H1 (cell line): ENCODE results near the gene AQP4. TPM values are rescaled to one million over a fixed set of nuclear protein-coding genes. Genes with fewer than 3 reads are reported as not detected.

ENCODE experiments used
- CTCF ChIA-PET: fragments of 300-600 bp; sonication (Branson Sonifier 250); formaldehyde crosslinking; loops from one replicate; lab custom pipeline; 2021; ENCODE audit not compliant: partially characterized antibody; lab: Charles Lee
- POLR2A ChIA-PET: fragments of 300-600 bp; sonication (Branson Sonifier 250); formaldehyde crosslinking; loops from one replicate; lab custom pipeline; 2021; ENCODE audit warnings: inconsistent platforms; ENCODE audit not compliant: partially characterized antibody; lab: Charles Lee
- DNase-seq, 2 experiments: peaks; one replicate each; pipeline versions ENCODE4 v3.0.0 to v3.0.0-alpha.2; 2010 to 2022; ENCODE audit warnings: low spot score in 2 of 2, low read depth in 1 of 2, mixed read lengths in 1 of 2
- FAIRE-seq: peaks from 2 replicates; lab custom pipeline; 2011; peaks lifted over from hg19 to GRCh38; lab: Jason Lieb, UNC
- H2AFZ ChIP-seq: 2 replicates; pipeline ENCODE4 v1.8.1; 2012; ENCODE audit warnings: low read length, inconsistent platforms
- H2AK5ac ChIP-seq: 2 replicates; pipeline ENCODE4 v1.6.1; 2013; ENCODE audit warnings: low read depth, low read length
- H2BK120ac ChIP-seq: replicated peaks from 2 replicates; pipeline ENCODE3; 2013; ENCODE audit warnings: low read depth, low read length, inconsistent platforms
- H2BK12ac ChIP-seq: 2 replicates; pipeline ENCODE4 v1.6.1; 2013; ENCODE audit warnings: low read depth, low read length
- H2BK15ac ChIP-seq: 2 replicates; pipeline ENCODE4 v1.6.1; 2013; ENCODE audit warnings: low read length
- H2BK20ac ChIP-seq: 2 replicates; pipeline ENCODE4 v1.6.1; 2013; ENCODE audit warnings: low read length
- H2BK5ac ChIP-seq: 2 replicates; pipeline ENCODE4 v1.6.1; 2013; ENCODE audit warnings: low read depth, low read length
- H3K14ac ChIP-seq: 2 replicates; pipeline ENCODE4 v1.6.1; 2013; ENCODE audit warnings: inconsistent platforms; ENCODE audit not compliant: insufficient read length
- H3K18ac ChIP-seq: 2 replicates; pipeline ENCODE4 v1.6.1; 2013; ENCODE audit warnings: low read length; ENCODE audit errors: extremely low read depth
- H3K23ac ChIP-seq: 2 replicates; pipeline ENCODE4 v1.6.1; 2013; ENCODE audit warnings: inconsistent platforms; ENCODE audit not compliant: insufficient read length
- H3K23me2 ChIP-seq: 2 replicates; pipeline ENCODE4 v1.6.1; 2013; ENCODE audit warnings: low read depth, low read length
- H3K27ac ChIP-seq: 2 replicates; pipeline ENCODE4 v1.6.1; 2011; ENCODE audit warnings: low read depth, low read length, inconsistent platforms
- H3K27me3 ChIP-seq, 4 experiments: replicated peaks in 1 of 4; 1 replicate in 1 of 4; 2 replicates in 3 of 4; pipeline versions ENCODE4 v1.6.1 to v1.8.1; 2011 to 2013; ENCODE audit warnings: low read length in 3 of 4, mild to moderate bottlenecking in 3 of 4, inconsistent platforms in 2 of 4, mixed read lengths in 2 of 4, moderate library complexity in 1 of 4; ENCODE audit not compliant: control insufficient read depth in 3 of 4, insufficient read depth in 3 of 4; ENCODE audit errors: extremely low read depth in 1 of 4
- H3K36me3 ChIP-seq, 4 experiments: 2 replicates each; pipeline versions ENCODE4 v1.6.1 to v1.8.1; 2011 to 2013; ENCODE audit warnings: mild to moderate bottlenecking in 4 of 4, low read length in 3 of 4, moderate library complexity in 2 of 4, control low read depth in 1 of 4, inconsistent platforms in 1 of 4; ENCODE audit not compliant: insufficient read depth in 4 of 4, control insufficient read depth in 2 of 4
- H3K4ac ChIP-seq: replicated peaks from 2 replicates; pipeline ENCODE3; 2013; ENCODE audit warnings: low read length, low read depth, mixed read lengths, inconsistent platforms; ENCODE audit not compliant: insufficient read length
- H3K4me1 ChIP-seq, 4 experiments: replicated peaks in 1 of 4; 1 replicate in 1 of 4; 2 replicates in 3 of 4; pipeline versions ENCODE4 v1.6.1 to v1.8.1; 2011 to 2013; ENCODE audit warnings: low read length in 3 of 4, inconsistent platforms in 2 of 4, mixed read lengths in 1 of 4; ENCODE audit not compliant: insufficient read depth in 4 of 4, control insufficient read depth in 3 of 4
- H3K4me2 ChIP-seq, 2 experiments: 2 replicates each; pipeline versions ENCODE4 v1.6.1 to v1.8.1; 2011 to 2013; ENCODE audit warnings: low read depth in 2 of 2, low read length in 2 of 2, control low read depth in 1 of 2, inconsistent platforms in 1 of 2, mild to moderate bottlenecking in 1 of 2; ENCODE audit not compliant: insufficient read depth in 1 of 2
- H3K4me3 ChIP-seq, 4 experiments: fragments of 200-600, 300-600 bp in 1 of 4; sonication (generic), shearing (Covaris generic), sonication (Bioruptor Twin) in 1 of 4; 2 replicates each; pipeline versions ENCODE4 v1.5.1 to v1.8.1; 2011 to 2016; ENCODE audit warnings: low read length in 4 of 4, low read depth in 3 of 4, control low read depth in 2 of 4, inconsistent platforms in 2 of 4, mild to moderate bottlenecking in 2 of 4, mixed read lengths in 1 of 4, moderate library complexity in 1 of 4; ENCODE audit not compliant: insufficient read depth in 2 of 4; ENCODE audit errors: extremely low read depth in 1 of 4
- H3K56ac ChIP-seq: replicated peaks from 2 replicates; pipeline ENCODE3; 2013; ENCODE audit warnings: low read depth, mild to moderate bottlenecking, mixed read lengths, low read length, inconsistent platforms; ENCODE audit not compliant: insufficient read length
- H3K79me1 ChIP-seq: 2 replicates; pipeline ENCODE4 v1.6.1; 2013; ENCODE audit warnings: low read depth, low read length, control low read depth
- H3K79me2 ChIP-seq, 2 experiments: 2 replicates each; pipeline versions ENCODE4 v1.6.1 to v1.8.1; 2012 to 2013; ENCODE audit warnings: low read length in 2 of 2, mild to moderate bottlenecking in 2 of 2, inconsistent platforms in 1 of 2; ENCODE audit not compliant: insufficient read depth in 2 of 2, control insufficient read depth in 1 of 2
- H3K9ac ChIP-seq, 4 experiments: replicated peaks in 1 of 4; 1 replicate in 1 of 4; 2 replicates in 3 of 4; pipeline versions ENCODE4 v1.6.1 to v1.8.1; 2011 to 2013; ENCODE audit warnings: low read depth in 3 of 4, low read length in 3 of 4, control low read depth in 2 of 4, mild to moderate bottlenecking in 2 of 4, moderate library complexity in 2 of 4, inconsistent platforms in 1 of 4; ENCODE audit errors: extremely low read depth in 1 of 4
- H3K9me3 ChIP-seq, 2 experiments: 2 replicates each; pipeline versions ENCODE4 v1.6.1 to v1.8.1; 2012 to 2013; ENCODE audit warnings: mild to moderate bottlenecking in 2 of 2, moderate library complexity in 2 of 2, control low read depth in 1 of 2, inconsistent platforms in 1 of 2, low read depth in 1 of 2, low read length in 1 of 2, mixed read lengths in 1 of 2; ENCODE audit not compliant: insufficient read depth in 2 of 2
- H4K20me1 ChIP-seq, 2 experiments: replicated peaks in 1 of 2; 2 replicates each; pipeline versions ENCODE3 to v1.8.1; 2011 to 2013; ENCODE audit warnings: inconsistent platforms in 2 of 2, low read length in 2 of 2, mild to moderate bottlenecking in 1 of 2; ENCODE audit not compliant: insufficient read depth in 2 of 2, control insufficient read depth in 1 of 2
- H4K5ac ChIP-seq: 2 replicates; pipeline ENCODE4 v1.6.1; 2013; ENCODE audit warnings: low read length, low read depth, mixed read lengths, inconsistent platforms; ENCODE audit not compliant: insufficient read length
- H4K8ac ChIP-seq: 2 replicates; pipeline ENCODE4 v1.8.0; 2013; ENCODE audit warnings: mild to moderate bottlenecking, moderate library complexity, low read length, inconsistent platforms; ENCODE audit not compliant: insufficient read depth; ENCODE audit errors: extremely low read depth
- H4K91ac ChIP-seq: replicated peaks from 2 replicates; pipeline ENCODE3; 2013; ENCODE audit warnings: low read length, mixed read lengths, inconsistent platforms; ENCODE audit not compliant: insufficient read length
- ATF3 ChIP-seq: IDR thresholded peaks from 2 replicates; pipeline ENCODE4 v1.6.1; 2011; ENCODE audit warnings: low read depth, mild to moderate bottlenecking, low read length; ENCODE audit not compliant: insufficient read depth
- BCL11A ChIP-seq, 2 experiments: IDR thresholded peaks; one replicate each; pipeline ENCODE4 v1.6.1; 2011; ENCODE audit warnings: low read depth in 2 of 2, low read length in 2 of 2, mild to moderate bottlenecking in 2 of 2
- FOSL1 ChIP-seq: IDR thresholded peaks from 2 replicates; pipeline ENCODE4 v1.6.1; 2011; ENCODE audit warnings: mild to moderate bottlenecking, low read depth, low read length, moderate library complexity; ENCODE audit not compliant: insufficient read depth
- JUN ChIP-seq: IDR thresholded peaks from 2 replicates; pipeline ENCODE4 v1.6.1; 2011; ENCODE audit warnings: low read depth, mild to moderate bottlenecking, improper control_type of control experiment, low read length
- JUND ChIP-seq: IDR thresholded peaks from 2 replicates; pipeline ENCODE4 v1.6.1; 2011; ENCODE audit warnings: mild to moderate bottlenecking, improper control_type of control experiment, low read length
- MAFK ChIP-seq: IDR thresholded peaks from 2 replicates; pipeline ENCODE4 v1.6.1; 2012; ENCODE audit warnings: low read depth, mild to moderate bottlenecking, improper control_type of control experiment, low read length
- MAX ChIP-seq: IDR thresholded peaks from 2 replicates; pipeline ENCODE4 v1.6.1; 2012; ENCODE audit warnings: inconsistent platforms
- RAD21 ChIP-seq, 2 experiments: IDR thresholded peaks in 1 of 2; conservative IDR thresholded peaks in 1 of 2; 2 replicates each; pipeline ENCODE4 v1.6.1; 2011; ENCODE audit warnings: low read depth in 2 of 2, low read length in 2 of 2, improper control_type of control experiment in 1 of 2, inconsistent platforms in 1 of 2, mild to moderate bottlenecking in 1 of 2, moderate library complexity in 1 of 2
- WGBS, 2 experiments: shearing (Covaris generic) in 1 of 2; methylation state at CpG; one replicate each; pipeline versions ENCODE4 v1.1.6 to v1.1.7; 2013 to 2015; ENCODE audit warnings: low lambda C conversion rate in 2 of 2, mixed read lengths in 2 of 2, inconsistent platforms in 1 of 2, low coverage in 1 of 2, missing lambda C conversion rate in 1 of 2; ENCODE audit not compliant: insufficient replicate concordance in 2 of 2, insufficient coverage in 1 of 2, insufficient read length in 1 of 2; ENCODE audit errors: extremely low coverage in 1 of 2, missing lambda C conversion rate in 1 of 2; 5-methylcytosine and 5-hydroxymethylcytosine counted together
- polyA plus RNA-seq, 7 experiments: library from polyadenylated mRNA; depleted of rRNA in 3 of 7; stranded (reverse) in 5 of 7; unstranded in 2 of 7; fragments of >200 nt in 5 of 7; fragments of 200-250 nt in 2 of 7; gene quantifications; 1 replicate in 5 of 7; 2 replicates in 1 of 7; 4 replicates in 1 of 7; pipeline versions ENCODE4 v1.2.1 to v1.2.3, GENCODE V29; 2011 to 2013; ENCODE audit warnings: missing spikeins in 2 of 7, mixed read lengths in 2 of 7
- total RNA-seq: library from RNA; stranded (reverse); fragmentation: NEBNext Ultra II Directional; extraction: Animal tissue kit (Norgen Biotek cat#: 25700); gene quantifications from 2 replicates; pipeline ENCODE4 v1.2.1, GENCODE V29; 2021

AQP4 gene
- total and polyA plus RNA-seq, 2 of the 8 experiments (the other 6 are each of a cell fraction or from before 2014, with no cell fraction given), result 2.2 to 2.8 TPM

GRCh38 chr18:26802330-26803200 lies 62.9 kb downstream of the AQP4 start:
- H2AFZ ChIP-seq, result 0 out of 2 replicates have a peak overlapping the region, but pooled peaks have one; percentile 58
- FAIRE-seq, result no peak
- no peak for TF ChIP-seq BCL11A (IDR thresholded peaks at IDR 0.05; ENCODE audit: low read depth in 2 of 2, low read length in 2 of 2)
- TF ChIP-seq RAD21 (IDR thresholded peaks at IDR 0.05 in 1 of 2, conservative IDR thresholded peaks at IDR 0.05 in 1 of 2; ENCODE audit: low read depth in 2 of 2, low read length in 2 of 2), result no peak
- TF ChIP-seq JUN, result no peak
- TF ChIP-seq ATF3, result no peak
- TF ChIP-seq MAX, result no peak
- TF ChIP-seq JUND, result no peak
- no peak for TF ChIP-seq MAFK
- TF ChIP-seq FOSL1, result no peak

More at GRCh38 chr18:26802330-26803200, 62.9 kb downstream of the AQP4 start:
- H3K23me2 ChIP-seq, result no peaks in the 10 kb centered on the region
- H2BK12ac ChIP-seq, result no peak overlapping the region
- CTCF ChIA-PET, result interaction anchor here (0.6 to 5.2 kb wide), 12 partner anchors 8 to 497 kb away, joined by 3 to 26 read pairs (median 5); partner anchors contain the start of gene AQP4
- H3K14ac ChIP-seq, result no peak overlapping the region
- H3K27me3 ChIP-seq, result no peaks in the 10 kb centered on the region
- no peaks in the 10 kb centered on the region for H3K79me1 ChIP-seq
- H4K8ac ChIP-seq, result no peak overlapping the region
- H2BK20ac ChIP-seq, result no peak overlapping the region
- H3K23ac ChIP-seq, result no peak overlapping the region
- H3K27ac ChIP-seq, result no peak overlapping the region
- POLR2A ChIA-PET, result no interaction called here
- H3K4ac ChIP-seq, result no peak overlapping the region
- no peak overlapping the region for H2AK5ac ChIP-seq
- H3K4me2 ChIP-seq, result no peak overlapping the region
- no peaks in the 10 kb centered on the region; a peak in 1 of 8 replicates for H3K36me3 ChIP-seq
- WGBS, 2 experiments, result 83% methylated on average over 4 of the region's 4 CpGs; no CpG with 5 or more reads in 1 of the 2 experiments
- H3K18ac ChIP-seq, result no peak overlapping the region
- H4K5ac ChIP-seq, result no peak overlapping the region
- no peak overlapping the region for H2BK15ac ChIP-seq
- H3K9me3 ChIP-seq, result no peaks in the 10 kb centered on the region
- H2BK5ac ChIP-seq, result no peak overlapping the region
- H2BK120ac ChIP-seq, result no peak overlapping the region
- H4K91ac ChIP-seq, result no peak overlapping the region
- no peaks in the 10 kb centered on the region for H3K4me1 ChIP-seq
- DNase-seq, result no peak
- H3K4me3 ChIP-seq, result no peak overlapping the region
- no peaks in the 10 kb centered on the region for H3K79me2 ChIP-seq
- no peak overlapping the region for H3K56ac ChIP-seq
- no peak overlapping the region for H3K9ac ChIP-seq
- H4K20me1 ChIP-seq, result no peaks in the 10 kb centered on the region
